Suppressor macrophage (primary cell): ENCODE data around the gene PANK3.
A peak's percentile ranks its signal among the peaks of the same experiment; 100 is the strongest.
"Not testable (repeated sequence)": the region's sequence is repeated elsewhere in the genome, so short reads cannot be mapped to it uniquely, and the experiment has no call there.

Experiments
- DNase-seq, 4 experiments: peaks; one replicate each; pipeline ENCODE4 v3.0.0-alpha.2; 2020 to 2022
- total RNA-seq, 17 experiments: gene quantifications; one replicate each; lab custom pipeline; 2026; ENCODE audit warnings: mixed read lengths in 6 of 17, inconsistent platforms in 3 of 17; lab: John Stamatoyannopoulos, UW

PANK3 gene
- total RNA-seq: 87.7 to 416 (median 273) reads per million in 17 experiments

GRCh38 chr5:168578538-168579487, at the start of gene PANK3:
Gene PANK3 (minus strand): TSS chr5:168579368. CDS start chr5:168579283, 85 bp downstream.
- DNase-seq: peak; percentile 91 to 96 (median 94)

GRCh38 chr5:168624850-168625364, 45.7 kb upstream of the PANK3 start:
- DNase-seq: peak in 1 of 4 experiments; percentile 6

GRCh38 chr5:168620807-168621206, 41.6 kb upstream of the PANK3 start:
- DNase-seq: peak in 1 of 4 experiments; percentile 5

GRCh38 chr5:168614661-168615060, 35.5 kb upstream of the PANK3 start:
- no peak for DNase-seq

- DNase-seq: no peak
Observed at GRCh38 chr5:168613996-168614395, 34.8 kb upstream of the PANK3 start.

GRCh38 chr5:168613396-168613795, 34.2 kb upstream of the PANK3 start:
- DNase-seq: no peak

- peak; percentile 9 to 44 (median 26) for DNase-seq
Observed at GRCh38 chr5:168612996-168613395, 33.8 kb upstream of the PANK3 start.

- DNase-seq: no peak
Observed at GRCh38 chr5:168612123-168612522, 33.0 kb upstream of the PANK3 start.

- no peak for DNase-seq
Observed at GRCh38 chr5:168611165-168611564, 32.0 kb upstream of the PANK3 start.

GRCh38 chr5:168609806-168610482, 30.8 kb upstream of the PANK3 start:
- no peak for DNase-seq

GRCh38 chr5:168608821-168609220, 29.7 kb upstream of the PANK3 start:
- no peak for DNase-seq

GRCh38 chr5:168608386-168608785, 29.2 kb upstream of the PANK3 start:
- no peak for DNase-seq

GRCh38 chr5:168607946-168608345, 28.8 kb upstream of the PANK3 start:
- no peak for DNase-seq

GRCh38 chr5:168606562-168606961, 27.4 kb upstream of the PANK3 start:
- no peak for DNase-seq

GRCh38 chr5:168604436-168604835, 25.3 kb upstream of the PANK3 start:
- no peak for DNase-seq

GRCh38 chr5:168603746-168604145, 24.6 kb upstream of the PANK3 start:
- no peak for DNase-seq

GRCh38 chr5:168602517-168602916, 23.3 kb upstream of the PANK3 start:
- DNase-seq: no peak

GRCh38 chr5:168601972-168602371, 22.8 kb upstream of the PANK3 start:
- DNase-seq: no peak

- DNase-seq: no peak
Observed at GRCh38 chr5:168600409-168600808, 21.2 kb upstream of the PANK3 start.

- DNase-seq: no peak
Observed at GRCh38 chr5:168599826-168600225, 20.7 kb upstream of the PANK3 start.

GRCh38 chr5:168598639-168599038, 19.5 kb upstream of the PANK3 start:
- no peak for DNase-seq

GRCh38 chr5:168596927-168597326, 17.8 kb upstream of the PANK3 start:
- no peak for DNase-seq

- not testable (repeated sequence) for DNase-seq
Observed at GRCh38 chr5:168596122-168596521, 17.0 kb upstream of the PANK3 start.
